ENCODE data around the gene TMC3. TPM values are rescaled to one million over a fixed set of nuclear protein-coding genes. Genes with fewer than 3 reads are reported as not detected.

The TMC3 gene
- total RNA-seq, 6 experiments from 2014 or later = 0.11 TPM; not detected in 5

DNA sequence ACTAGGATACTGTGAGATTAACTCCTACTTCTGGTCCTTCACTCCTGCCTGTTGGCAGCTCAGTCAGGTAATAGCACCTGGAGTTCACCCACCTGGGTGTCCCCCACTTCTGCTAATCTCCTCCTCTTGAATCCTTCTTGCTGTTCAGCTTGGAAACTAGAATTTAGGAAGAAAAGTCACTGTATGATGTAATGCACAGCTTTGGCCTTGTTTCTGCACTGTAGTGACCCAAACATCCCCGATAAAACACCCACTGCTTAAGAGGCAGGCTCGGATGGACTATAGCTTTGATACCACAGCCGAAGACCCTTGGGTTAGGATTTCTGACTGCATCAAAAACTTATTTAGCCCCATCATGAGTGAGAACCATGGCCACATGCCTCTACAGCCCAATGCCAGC, 74.9 kb downstream of the TMC3 start:
- H3K9me3 ChIP-seq = no peaks in the 10 kb centered on the region
- WGBS (ENCODE audit: insufficient coverage, low coverage, low lambda C conversion rate, missing lambda C conversion rate) = 53% methylated on average over 3 of the region's 3 CpGs
- H3K4me3 ChIP-seq = peak overlapping the region in 2 of 3 donors; percentile 0 to 43
- TF ChIP-seq POLR2A (IDR thresholded peaks at IDR 0.05) = no peak
- TF ChIP-seq CTCF (IDR thresholded peaks at IDR 0.05) = no peak
- ATAC-seq (no peak), DNase-seq (no peak)
- intact Hi-C loops (cut with DNase I) = no loop called here
- H3K27me3 ChIP-seq = no peaks in the 10 kb centered on the region
- peaks cover 0 to 7% (median 0%) of the 10 kb centered on the region in 4 donors for H3K36me3 ChIP-seq
- H3K4me1 ChIP-seq = peaks cover 0 to 31% (median 5%) of the 10 kb centered on the region in 4 donors
- H3K27ac ChIP-seq = peak overlapping the region in 2 of 3 donors; percentile 16 to 64

DNA sequence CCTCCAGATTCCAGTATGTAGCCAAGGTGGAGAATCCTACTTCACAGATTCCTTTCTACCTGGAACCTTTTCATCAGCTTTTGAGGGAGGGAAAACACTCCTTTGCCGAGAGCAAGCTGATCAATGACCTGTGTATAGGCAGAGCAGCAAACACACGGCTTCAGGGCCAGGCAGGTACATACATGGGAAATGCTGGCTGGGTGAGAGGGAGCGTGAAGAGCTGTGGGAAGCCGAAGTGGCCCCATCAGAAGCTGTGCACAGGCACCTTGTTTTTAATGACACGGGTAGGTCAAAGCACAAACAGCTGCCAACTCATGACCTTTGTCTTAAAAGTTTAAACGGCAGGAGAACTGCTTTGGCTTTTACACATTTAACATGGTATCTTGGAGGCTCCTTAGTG, 75.4 kb downstream of the TMC3 start:
- H3K27ac ChIP-seq = peak overlapping the region in 2 of 3 donors; percentile 64 to 75
- H3K9me3 ChIP-seq = no peaks in the 10 kb centered on the region
- WGBS (ENCODE audit: insufficient coverage, low coverage, low lambda C conversion rate, missing lambda C conversion rate) = 27% methylated on average over 6 of the region's 6 CpGs
- intact Hi-C loops (cut with DNase I) = no loop called here
- TF ChIP-seq POLR2A (IDR thresholded peaks at IDR 0.05) (no peak), CTCF (IDR thresholded peaks at IDR 0.05) (no peak)
- H3K4me1 ChIP-seq = peaks cover 0 to 32% (median 5%) of the 10 kb centered on the region in 4 donors
- peaks cover 0 to 7% (median 0%) of the 10 kb centered on the region in 4 donors for H3K36me3 ChIP-seq
- H3K4me3 ChIP-seq = peak overlapping the region in 2 of 3 donors; percentile 12 to 43
- no peaks in the 10 kb centered on the region for H3K27me3 ChIP-seq
- no peak for ATAC-seq
- DNase-seq = no peak

DNA sequence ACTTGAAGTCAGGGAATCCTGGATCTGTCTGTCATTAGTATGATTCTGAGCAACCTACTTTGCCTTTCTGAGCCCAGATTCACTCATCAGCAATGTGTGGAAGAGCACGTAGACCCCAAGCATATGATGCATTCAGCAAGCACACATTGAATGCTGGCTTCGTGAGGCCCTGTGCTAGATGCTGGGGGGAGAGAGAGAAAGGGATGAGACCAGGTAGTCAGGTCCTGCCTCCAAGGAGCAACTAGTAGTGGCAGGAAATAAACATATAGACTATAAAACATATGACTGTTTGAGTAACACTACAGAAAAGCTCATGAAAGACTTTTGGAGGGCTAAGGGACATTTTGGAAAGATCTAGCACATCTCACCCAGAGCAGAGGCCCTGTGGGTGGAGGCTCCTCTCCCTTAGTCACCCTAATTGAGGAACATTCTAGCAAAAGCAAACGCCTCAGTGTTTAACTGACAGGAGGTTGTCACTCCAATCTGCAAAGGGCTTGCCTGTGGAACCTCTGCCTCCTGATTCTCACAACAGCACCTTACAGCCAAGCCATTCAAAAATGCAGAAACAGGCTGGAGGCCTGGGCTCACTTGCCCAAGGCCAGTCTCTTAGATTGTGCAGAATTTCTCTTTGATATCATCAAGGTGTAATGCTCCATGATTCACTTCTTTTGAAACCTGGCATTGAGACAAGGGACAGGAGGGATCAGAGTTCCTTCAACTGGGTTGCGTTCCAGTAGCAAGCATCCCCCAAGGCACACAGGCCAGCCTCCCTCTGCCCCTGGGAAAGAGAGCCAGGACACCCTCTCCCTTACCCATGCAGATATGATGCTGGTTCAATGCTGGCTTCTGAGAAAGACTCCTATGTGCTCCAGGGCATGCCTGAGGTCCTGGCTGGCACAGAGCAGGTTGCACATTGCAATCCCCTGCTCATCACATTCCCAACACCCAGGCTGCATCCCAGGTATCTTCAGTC, 76.1 kb downstream of the TMC3 start:
- 66% methylated on average over 4 of the region's 4 CpGs for WGBS (ENCODE audit: insufficient coverage, low coverage, low lambda C conversion rate, missing lambda C conversion rate)
- no peaks in the 10 kb centered on the region for H3K27me3 ChIP-seq
- peaks cover 0 to 32% (median 5%) of the 10 kb centered on the region in 4 donors for H3K4me1 ChIP-seq
- peak overlapping the region; percentile 55 to 75 (median 64) for H3K27ac ChIP-seq
- no peaks in the 10 kb centered on the region for H3K9me3 ChIP-seq
- intact Hi-C loops (cut with DNase I) = no loop called here
- ATAC-seq = peak in 1 of 4 donors; percentile 12
- H3K4me3 ChIP-seq = peak overlapping the region; percentile 25 to 43 (median 35)
- H3K36me3 ChIP-seq = peaks cover 0 to 7% (median 0%) of the 10 kb centered on the region in 4 donors
- DNase-seq = peak in 1 of 3 donors; percentile 40
- TF ChIP-seq CTCF (IDR thresholded peaks at IDR 0.05) = no peak
- no peak for TF ChIP-seq POLR2A (IDR thresholded peaks at IDR 0.05)

DNA sequence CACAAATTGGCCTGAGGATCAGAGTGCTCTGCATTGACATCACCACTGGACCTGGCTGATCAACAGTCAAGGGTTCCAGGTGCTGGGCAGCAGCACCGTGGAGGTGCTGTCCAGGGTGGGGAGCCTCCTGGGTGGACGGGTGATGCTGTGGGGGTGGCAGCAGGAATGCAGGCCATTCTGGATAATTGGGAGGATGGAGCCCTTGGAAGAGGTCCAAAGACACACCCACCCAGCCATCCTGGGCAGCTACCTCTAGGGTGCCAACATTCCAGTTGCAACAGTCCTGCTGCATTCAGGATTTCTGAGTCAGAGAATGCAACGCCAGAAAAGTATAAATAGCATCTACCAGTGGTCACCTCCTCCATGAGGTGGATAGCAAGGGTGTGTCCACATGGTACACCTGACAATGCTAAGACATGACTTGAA, 76.9 kb downstream of the TMC3 start:
- intact Hi-C loops (cut with DNase I) = no loop called here
- WGBS (ENCODE audit: insufficient coverage, low coverage, low lambda C conversion rate, missing lambda C conversion rate) = 13% methylated on average over 1 of the region's 3 CpGs
- DNase-seq = no peak
- Histone ChIP-seq H3K4me3 (peak overlapping the region; percentile 25 to 43 (median 35)), H3K36me3 (peaks cover 0 to 2% (median 0%) of the 10 kb centered on the region in 4 donors), H3K27me3 (no peaks in the 10 kb centered on the region), H3K27ac (peak overlapping the region; percentile 55 to 75 (median 64)), H3K4me1 (peaks cover 0 to 25% (median 5%) of the 10 kb centered on the region in 4 donors), H3K9me3 (no peaks in the 10 kb centered on the region)
- TF ChIP-seq POLR2A (IDR thresholded peaks at IDR 0.05) (no peak), CTCF (IDR thresholded peaks at IDR 0.05) (no peak)
- peak in 1 of 4 donors; percentile 1 for ATAC-seq
